Natural killer cell treated with Interleukin-12 subunit alpha and Interleukin-12 subunit beta and Interleukin-15 and Interleukin-18, amount 100 ng/mL, for 72 hours (primary cell): ENCODE measurements around the gene KCNT2. TPM values are rescaled to one million over a fixed set of nuclear protein-coding genes. Genes with fewer than 3 reads are reported as not detected.

Experiments used
- ATAC-seq, 2 donors: fragments of 150-1000 bp; cut with Tn5 transposase in 1 of 2; sonication (Bioruptor Pico), chemical (Tn5 transposase) in 1 of 2; 2 replicates each; pipeline ENCODE4 v1.10.0; 2021
- DNase-seq: peaks from one replicate; pipeline ENCODE4 v3.0.0; 2022; ENCODE audit warnings: low spot score
- H3K27ac Mint-ChIP-seq, 2 donors: 1 replicate in 1 of 2; 2 replicates in 1 of 2; pipeline ENCODE4 v1.8.0; 2022; ENCODE audit warnings: mixed read lengths in 2 of 2, mild to moderate bottlenecking in 1 of 2, moderate library complexity in 1 of 2
- H3K27me3 Mint-ChIP-seq, 2 donors: 1 replicate in 1 of 2; 2 replicates in 1 of 2; pipeline ENCODE4 v1.8.0; 2022; ENCODE audit warnings: mixed read lengths in 2 of 2
- H3K36me3 Mint-ChIP-seq: one replicate; pipeline ENCODE4 v1.8.0; 2022; ENCODE audit warnings: mixed read lengths
- H3K4me1 Mint-ChIP-seq, 2 donors: 1 replicate in 1 of 2; 2 replicates in 1 of 2; pipeline ENCODE4 v1.8.0; 2022; ENCODE audit warnings: low read depth in 2 of 2, mixed read lengths in 2 of 2, mild to moderate bottlenecking in 1 of 2
- H3K4me3 Mint-ChIP-seq: one replicate; pipeline ENCODE4 v1.8.0; 2022; ENCODE audit warnings: mixed read lengths
- H3K9me3 Mint-ChIP-seq: 2 replicates; pipeline ENCODE4 v1.8.0; 2022; ENCODE audit warnings: mixed read lengths
- total RNA-seq, 2 donors: library from RNA; stranded (reverse); gene quantifications; one replicate each; pipeline ENCODE4 v1.2.3, GENCODE V29; 2022

KCNT2 gene
- total RNA-seq, 2 donors from 2014 or later = not detected

- Mint-ChIP-seq H3K9me3 (peaks cover 23% of the 10 kb centered on the region), H3K4me3 (no peak overlapping the region), H3K36me3 (peaks cover 12% of the 10 kb centered on the region), H3K4me1 (no peaks in the 10 kb centered on the region), H3K27ac (no peak overlapping the region), H3K27me3 (no peaks in the 10 kb centered on the region)
- DNase-seq = no peak
- ATAC-seq = no peak
These were observed 378.7 kb downstream of the KCNT2 start for GRCh38 chr1:196229546-196229945.

- peaks cover 4% of the 10 kb centered on the region for H3K9me3 Mint-ChIP-seq
- H3K36me3 Mint-ChIP-seq = peaks cover 4% of the 10 kb centered on the region
- DNase-seq (no peak), ATAC-seq (no peak)
- no peak overlapping the region for H3K4me3 Mint-ChIP-seq
- no peaks in the 10 kb centered on the region for H3K27me3 Mint-ChIP-seq
- H3K27ac Mint-ChIP-seq = no peak overlapping the region
- H3K4me1 Mint-ChIP-seq = no peaks in the 10 kb centered on the region
These were observed 393.4 kb downstream of the KCNT2 start for GRCh38 chr1:196214866-196215265.

GRCh38 chr1:196209983-196210382 lies 398.3 kb downstream of the KCNT2 start:
- Mint-ChIP-seq H3K9me3 (peaks cover 17% of the 10 kb centered on the region), H3K27ac (no peak overlapping the region), H3K27me3 (no peaks in the 10 kb centered on the region), H3K4me3 (no peak overlapping the region), H3K36me3 (peaks cover 10% of the 10 kb centered on the region), H3K4me1 (no peaks in the 10 kb centered on the region)
- DNase-seq (no peak), ATAC-seq (no peak)

GRCh38 chr1:196209265-196209664 lies 399.0 kb downstream of the KCNT2 start:
- Mint-ChIP-seq H3K27ac (no peak overlapping the region), H3K27me3 (no peaks in the 10 kb centered on the region), H3K4me3 (no peak overlapping the region), H3K4me1 (no peaks in the 10 kb centered on the region), H3K9me3 (peaks cover 22% of the 10 kb centered on the region), H3K36me3 (peaks cover 8% of the 10 kb centered on the region)
- DNase-seq (no peak), ATAC-seq (no peak)

- H3K4me3 Mint-ChIP-seq = no peak overlapping the region
- no peak overlapping the region for H3K27ac Mint-ChIP-seq
- ATAC-seq (no peak), DNase-seq (no peak)
- H3K27me3 Mint-ChIP-seq = no peaks in the 10 kb centered on the region
- peaks cover 18% of the 10 kb centered on the region for H3K9me3 Mint-ChIP-seq
- H3K4me1 Mint-ChIP-seq = no peaks in the 10 kb centered on the region
- peaks cover 6% of the 10 kb centered on the region for H3K36me3 Mint-ChIP-seq
These were observed 400.5 kb downstream of the KCNT2 start for GRCh38 chr1:196207612-196208217.

GRCh38 chr1:196205882-196206281 lies 402.4 kb downstream of the KCNT2 start:
- Mint-ChIP-seq H3K27me3 (no peaks in the 10 kb centered on the region), H3K4me3 (no peak overlapping the region), H3K4me1 (no peaks in the 10 kb centered on the region), H3K36me3 (peaks cover 6% of the 10 kb centered on the region), H3K9me3 (peaks cover 18% of the 10 kb centered on the region), H3K27ac (no peak overlapping the region)
- ATAC-seq (no peak), DNase-seq (no peak)

- H3K36me3 Mint-ChIP-seq = peaks cover 12% of the 10 kb centered on the region
- H3K4me1 Mint-ChIP-seq = no peaks in the 10 kb centered on the region
- peaks cover 14% of the 10 kb centered on the region for H3K9me3 Mint-ChIP-seq
- no peaks in the 10 kb centered on the region for H3K27me3 Mint-ChIP-seq
- no peak overlapping the region for H3K4me3 Mint-ChIP-seq
- ATAC-seq (no peak), DNase-seq (no peak)
- H3K27ac Mint-ChIP-seq = no peak overlapping the region
These were observed 411.8 kb downstream of the KCNT2 start for GRCh38 chr1:196196486-196196885.

GRCh38 chr1:196193896-196194559 lies 414.2 kb downstream of the KCNT2 start:
- Mint-ChIP-seq H3K27me3 (no peaks in the 10 kb centered on the region), H3K4me1 (no peaks in the 10 kb centered on the region), H3K9me3 (peaks cover 25% of the 10 kb centered on the region), H3K27ac (no peak overlapping the region), H3K36me3 (peaks cover 26% of the 10 kb centered on the region), H3K4me3 (no peak overlapping the region)
- DNase-seq (no peak), ATAC-seq (no peak)

GRCh38 chr1:196183941-196184340 lies 424.3 kb downstream of the KCNT2 start:
- no peak overlapping the region for H3K4me3 Mint-ChIP-seq
- H3K36me3 Mint-ChIP-seq = no peaks in the 10 kb centered on the region
- DNase-seq (no peak), ATAC-seq (no peak)
- no peaks in the 10 kb centered on the region for H3K4me1 Mint-ChIP-seq
- H3K27ac Mint-ChIP-seq = no peak overlapping the region
- no peaks in the 10 kb centered on the region for H3K27me3 Mint-ChIP-seq
- H3K9me3 Mint-ChIP-seq = peaks cover 16% of the 10 kb centered on the region

GRCh38 chr1:196181594-196181878 lies 426.7 kb downstream of the KCNT2 start:
- Mint-ChIP-seq H3K4me3 (no peak overlapping the region), H3K27me3 (no peaks in the 10 kb centered on the region), H3K27ac (no peak overlapping the region), H3K4me1 (no peaks in the 10 kb centered on the region), H3K36me3 (no peaks in the 10 kb centered on the region), H3K9me3 (peaks cover 19% of the 10 kb centered on the region)
- no peak for DNase-seq
- ATAC-seq = no peak

GRCh38 chr1:196180847-196181593 lies 427.2 kb downstream of the KCNT2 start:
- Mint-ChIP-seq H3K4me1 (no peaks in the 10 kb centered on the region), H3K4me3 (no peak overlapping the region), H3K9me3 (peaks cover 17% of the 10 kb centered on the region), H3K27ac (no peak overlapping the region), H3K27me3 (no peaks in the 10 kb centered on the region), H3K36me3 (no peaks in the 10 kb centered on the region)
- DNase-seq = no peak
- no peak for ATAC-seq

- H3K4me3 Mint-ChIP-seq = no peak overlapping the region
- no peak for ATAC-seq
These were observed 430.1 kb downstream of the KCNT2 start for GRCh38 chr1:196178083-196178635.

More at GRCh38 chr1:196178083-196178635, 430.1 kb downstream of the KCNT2 start:
- H3K27me3 Mint-ChIP-seq = no peaks in the 10 kb centered on the region
- no peak overlapping the region for H3K27ac Mint-ChIP-seq
- no peak for DNase-seq
- peaks cover 11% of the 10 kb centered on the region for H3K9me3 Mint-ChIP-seq
- H3K4me1 Mint-ChIP-seq = no peaks in the 10 kb centered on the region
- H3K36me3 Mint-ChIP-seq = no peaks in the 10 kb centered on the region
